HCT116 (cell line): ENCODE results near the gene FERMT3.

Experiments
- CTCF ChIP-seq, 3 experiments: fragments of 200-600 bp in 1 of 3; sonication (generic) in 1 of 3; IDR thresholded peaks in 2 of 3; conservative IDR thresholded peaks in 1 of 3; 2 replicates each; pipeline ENCODE4 v1.5.1; 2012 to 2017; ENCODE audit warnings: low read depth in 2 of 3, low read length in 2 of 3, antibody characterized with exemption in 1 of 3, borderline replicate concordance in 1 of 3, control low read depth in 1 of 3, mild to moderate bottlenecking in 1 of 3, mixed read lengths in 1 of 3, mixed run types in 1 of 3, moderate library complexity in 1 of 3; ENCODE audit not compliant: insufficient read depth in 1 of 3
- POLR2AphosphoS5 ChIP-seq: IDR thresholded peaks from 2 replicates; pipeline ENCODE4 v1.6.1; 2011; ENCODE audit warnings: mild to moderate bottlenecking, low read depth, low read length, moderate library complexity
- SIN3A ChIP-seq: IDR thresholded peaks from 2 replicates; pipeline ENCODE4 v1.6.1; 2012; ENCODE audit warnings: low read depth
- TF ChIP-seq, protein P1 (sequence below): IDR thresholded peaks from 2 replicates; pipeline ENCODE4 v1.6.1; 2012

DNA sequence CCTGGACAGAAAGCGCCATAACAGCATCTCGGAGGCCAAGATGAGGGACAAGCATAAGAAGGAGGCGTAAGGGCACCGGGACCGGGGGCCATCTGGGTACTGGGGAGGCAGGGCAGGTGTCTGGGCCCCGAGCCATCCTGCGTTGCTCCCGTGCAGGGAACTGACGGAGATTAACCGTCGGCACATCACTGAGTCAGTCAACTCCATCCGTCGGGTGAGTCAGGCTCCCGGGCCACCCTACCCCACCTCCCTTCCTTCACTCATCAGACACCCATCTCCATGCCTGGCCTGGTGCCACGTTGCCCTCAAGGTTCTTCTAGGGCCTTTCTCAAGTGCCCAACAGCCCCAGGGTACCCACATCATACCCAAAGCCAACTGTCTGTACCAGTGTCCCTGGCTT, 59.8 kb downstream of the FERMT3 start:
- TF ChIP-seq SIN3A (no peak), CTCF (IDR thresholded peaks at IDR 0.05 in 2 of 3, conservative IDR thresholded peaks at IDR 0.05 in 1 of 3; ENCODE audit: borderline replicate concordance in 1 of 3, insufficient read depth in 1 of 3, low read depth in 2 of 3, low read length in 2 of 3) (no peak), POLR2AphosphoS5 (no peak)
- TF ChIP-seq, protein P1, sequence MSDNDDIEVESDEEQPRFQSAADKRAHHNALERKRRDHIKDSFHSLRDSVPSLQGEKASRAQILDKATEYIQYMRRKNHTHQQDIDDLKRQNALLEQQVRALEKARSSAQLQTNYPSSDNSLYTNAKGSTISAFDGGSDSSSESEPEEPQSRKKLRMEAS, result no peak
